Rectal smooth muscle tissue (tissue), 1 donor: ENCODE data around the gene MST1.

Source experiments
- H3K27ac ChIP-seq: one replicate; pipeline ENCODE4 v1.7.0; 2013; ENCODE audit warnings: low read depth, low read length, inconsistent platforms
- H3K27me3 ChIP-seq: one replicate; pipeline ENCODE4 v1.7.0; 2013; ENCODE audit warnings: low read length; ENCODE audit not compliant: control insufficient read depth, insufficient read depth
- H3K36me3 ChIP-seq: one replicate; pipeline ENCODE4 v1.7.0; 2013; ENCODE audit warnings: low read length; ENCODE audit not compliant: control insufficient read depth, insufficient read depth
- H3K4me1 ChIP-seq: one replicate; pipeline ENCODE4 v1.7.0; 2013; ENCODE audit warnings: low read length; ENCODE audit not compliant: control insufficient read depth, insufficient read depth
- H3K4me3 ChIP-seq: one replicate; pipeline ENCODE4 v1.7.0; 2013; ENCODE audit warnings: low read length
- H3K9ac ChIP-seq: one replicate; pipeline ENCODE4 v1.7.0; 2013; ENCODE audit warnings: low read length

The MST1 gene

GRCh38 chr3:49654955-49655556, 34.2 kb downstream of the MST1 start:
- Histone ChIP-seq H3K36me3 (no peaks in the 10 kb centered on the region), H3K9ac (no peak overlapping the region), H3K4me1 (no peaks in the 10 kb centered on the region), H3K27me3 (no peaks in the 10 kb centered on the region), H3K27ac (no peak overlapping the region), H3K4me3 (no peak overlapping the region)

- Histone ChIP-seq H3K27me3 (no peaks in the 10 kb centered on the region), H3K4me1 (no peaks in the 10 kb centered on the region), H3K36me3 (no peaks in the 10 kb centered on the region), H3K4me3 (no peak overlapping the region), H3K9ac (no peak overlapping the region), H3K27ac (no peak overlapping the region)
These were observed 35.0 kb downstream of the MST1 start for GRCh38 chr3:49654176-49654825.

- Histone ChIP-seq H3K4me3 (no peak overlapping the region), H3K9ac (no peak overlapping the region), H3K4me1 (no peaks in the 10 kb centered on the region), H3K36me3 (no peaks in the 10 kb centered on the region), H3K27ac (no peak overlapping the region), H3K27me3 (no peaks in the 10 kb centered on the region)
These were observed 35.7 kb downstream of the MST1 start for GRCh38 chr3:49653621-49654020.

- no peak overlapping the region for H3K4me3 ChIP-seq
- no peaks in the 10 kb centered on the region for H3K4me1 ChIP-seq
- H3K27me3 ChIP-seq, result no peaks in the 10 kb centered on the region
- H3K27ac ChIP-seq, result no peak overlapping the region
- H3K36me3 ChIP-seq, result no peaks in the 10 kb centered on the region
- no peak overlapping the region for H3K9ac ChIP-seq
These were observed 36.3 kb downstream of the MST1 start for GRCh38 chr3:49652903-49653415.

- H3K36me3 ChIP-seq, result no peaks in the 10 kb centered on the region
- no peak overlapping the region for H3K9ac ChIP-seq
- H3K27me3 ChIP-seq, result no peaks in the 10 kb centered on the region
- H3K4me1 ChIP-seq, result no peaks in the 10 kb centered on the region
- H3K4me3 ChIP-seq, result no peak overlapping the region
- no peak overlapping the region for H3K27ac ChIP-seq
These were observed 36.9 kb downstream of the MST1 start for GRCh38 chr3:49652218-49652902.

GRCh38 chr3:49650637-49651036, 38.6 kb downstream of the MST1 start:
- H3K27ac ChIP-seq, result no peak overlapping the region
- no peak overlapping the region for H3K9ac ChIP-seq
- H3K36me3 ChIP-seq, result no peaks in the 10 kb centered on the region
- H3K4me1 ChIP-seq, result no peaks in the 10 kb centered on the region
- no peaks in the 10 kb centered on the region for H3K27me3 ChIP-seq
- H3K4me3 ChIP-seq, result no peak overlapping the region

- Histone ChIP-seq H3K36me3 (no peaks in the 10 kb centered on the region), H3K27me3 (no peaks in the 10 kb centered on the region), H3K27ac (no peak overlapping the region), H3K9ac (no peak overlapping the region), H3K4me3 (no peak overlapping the region), H3K4me1 (no peaks in the 10 kb centered on the region)
These were observed 39.1 kb downstream of the MST1 start for GRCh38 chr3:49650177-49650576.

- Histone ChIP-seq H3K27ac (no peak overlapping the region), H3K27me3 (no peaks in the 10 kb centered on the region), H3K36me3 (no peaks in the 10 kb centered on the region), H3K4me3 (no peak overlapping the region), H3K4me1 (no peaks in the 10 kb centered on the region), H3K9ac (no peak overlapping the region)
These were observed 39.7 kb downstream of the MST1 start for GRCh38 chr3:49649576-49649975.

- H3K27me3 ChIP-seq, result no peaks in the 10 kb centered on the region
- no peak overlapping the region for H3K27ac ChIP-seq
- H3K36me3 ChIP-seq, result no peaks in the 10 kb centered on the region
- no peaks in the 10 kb centered on the region for H3K4me1 ChIP-seq
- H3K9ac ChIP-seq, result no peak overlapping the region
- H3K4me3 ChIP-seq, result no peak overlapping the region
These were observed 40.8 kb downstream of the MST1 start for GRCh38 chr3:49648354-49649019.

- no peak overlapping the region for H3K4me3 ChIP-seq
- H3K9ac ChIP-seq, result no peak overlapping the region
- H3K27me3 ChIP-seq, result no peaks in the 10 kb centered on the region
- H3K4me1 ChIP-seq, result no peaks in the 10 kb centered on the region
- no peak overlapping the region for H3K27ac ChIP-seq
- no peaks in the 10 kb centered on the region for H3K36me3 ChIP-seq
These were observed 41.5 kb downstream of the MST1 start for GRCh38 chr3:49647741-49648140.

GRCh38 chr3:49646236-49646635, 43.0 kb downstream of the MST1 start:
- no peak overlapping the region for H3K4me3 ChIP-seq
- no peaks in the 10 kb centered on the region for H3K4me1 ChIP-seq
- no peaks in the 10 kb centered on the region for H3K36me3 ChIP-seq
- H3K27ac ChIP-seq, result no peak overlapping the region
- H3K27me3 ChIP-seq, result no peaks in the 10 kb centered on the region
- H3K9ac ChIP-seq, result no peak overlapping the region

GRCh38 chr3:49644684-49645083, 44.6 kb downstream of the MST1 start:
- Histone ChIP-seq H3K36me3 (no peaks in the 10 kb centered on the region), H3K4me3 (no peak overlapping the region), H3K9ac (no peak overlapping the region), H3K27me3 (no peaks in the 10 kb centered on the region), H3K4me1 (no peaks in the 10 kb centered on the region), H3K27ac (no peak overlapping the region)
